ENCODE results near the gene TGIF2LX. TPM values are rescaled to one million over a fixed set of nuclear protein-coding genes. Genes with fewer than 3 reads are reported as not detected.
"Not testable (repeated sequence)": the region's sequence is repeated elsewhere in the genome, so short reads cannot be mapped to it uniquely, and the experiment has no call there.

The TGIF2LX gene
- polyA plus RNA-seq (ENCODE audit: insufficient read length in 4 of 4): not detected

- DNase-seq (ENCODE audit: low read depth in 4 of 4, low spot score in 2 of 4): not testable (repeated sequence)
Measured at GRCh38 chrX:89921665-89922064, at the start of gene TGIF2LX. TGIF2LX (plus strand) TSS chrX:89921908; CDS start chrX:89922086, 178 bp downstream.

GRCh38 chrX:89922338-89922934 is 728 bp downstream of the TGIF2LX start:
- not testable (repeated sequence) for DNase-seq (ENCODE audit: low read depth in 4 of 4, low spot score in 2 of 4)

DNA sequence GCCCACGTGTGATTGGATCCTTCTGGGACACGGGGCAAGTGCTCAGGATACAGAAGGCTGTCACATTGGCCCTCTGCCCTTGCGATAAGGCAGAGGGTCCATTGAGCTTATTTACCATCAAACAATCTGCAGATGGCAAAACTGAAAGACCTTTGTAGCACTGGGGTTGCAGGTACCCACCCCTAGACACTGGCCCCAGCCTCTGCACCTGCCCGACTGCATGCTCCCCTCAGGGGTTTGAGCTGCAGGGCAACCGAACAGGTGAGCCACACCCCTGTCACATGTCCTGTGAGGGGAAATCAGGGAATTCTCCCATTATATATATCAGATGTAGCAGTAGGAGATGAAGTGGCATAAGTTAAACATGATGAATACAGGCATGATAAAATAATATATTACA is 21.4 kb downstream of the TGIF2LX start:
- DNase-seq (ENCODE audit: low read depth in 4 of 4, low spot score in 2 of 4): not testable (repeated sequence)

GRCh38 chrX:89965588-89965987 is 43.9 kb downstream of the TGIF2LX start:
- not testable (repeated sequence) for DNase-seq (ENCODE audit: low read depth in 4 of 4, low spot score in 2 of 4)
